ENCODE results near the gene STAG1. TPM values are rescaled to one million over a fixed set of nuclear protein-coding genes. Genes with fewer than 3 reads are reported as not detected.

Gene STAG1
- total and polyA plus RNA-seq, 4 donors: 4.6 to 28.0 (median 16.6) TPM

DNA sequence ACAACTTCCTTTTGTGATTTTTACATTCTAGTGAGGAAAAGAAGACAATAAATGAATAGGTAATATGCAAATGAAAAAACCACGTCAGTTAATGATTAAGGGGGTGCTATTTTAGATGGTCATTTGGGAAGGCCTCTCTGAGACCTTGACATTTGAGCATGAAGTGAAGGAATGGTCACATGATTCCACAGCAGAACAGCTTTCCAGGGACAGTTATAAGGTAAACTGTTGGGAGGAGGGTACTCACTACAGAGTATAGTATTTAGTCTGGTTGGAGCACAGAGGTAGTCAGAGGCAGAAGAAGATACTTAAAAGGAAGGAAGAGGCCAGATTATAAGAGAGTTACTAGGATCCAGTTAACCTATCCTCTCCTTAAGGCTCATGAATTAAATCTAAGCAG is 246.5 kb downstream of the STAG1 start:
- no peak overlapping the region for H3K27ac ChIP-seq (ENCODE audit: low read depth in 1 of 2, low read length in 2 of 2)
- peaks cover 0 to 3% (median under 1%) of the 10 kb centered on the region in 4 donors for H3K4me1 ChIP-seq (ENCODE audit: control insufficient read depth in 4 of 4, insufficient read depth in 4 of 4, low read length in 3 of 4)
- H3K27me3 ChIP-seq (ENCODE audit: control insufficient read depth in 4 of 4, insufficient read depth in 4 of 4, low read length in 3 of 4): no peaks in the 10 kb centered on the region
- TF ChIP-seq YY1 (IDR thresholded peaks at IDR 0.05): no peak
- TF ChIP-seq, protein P1, sequence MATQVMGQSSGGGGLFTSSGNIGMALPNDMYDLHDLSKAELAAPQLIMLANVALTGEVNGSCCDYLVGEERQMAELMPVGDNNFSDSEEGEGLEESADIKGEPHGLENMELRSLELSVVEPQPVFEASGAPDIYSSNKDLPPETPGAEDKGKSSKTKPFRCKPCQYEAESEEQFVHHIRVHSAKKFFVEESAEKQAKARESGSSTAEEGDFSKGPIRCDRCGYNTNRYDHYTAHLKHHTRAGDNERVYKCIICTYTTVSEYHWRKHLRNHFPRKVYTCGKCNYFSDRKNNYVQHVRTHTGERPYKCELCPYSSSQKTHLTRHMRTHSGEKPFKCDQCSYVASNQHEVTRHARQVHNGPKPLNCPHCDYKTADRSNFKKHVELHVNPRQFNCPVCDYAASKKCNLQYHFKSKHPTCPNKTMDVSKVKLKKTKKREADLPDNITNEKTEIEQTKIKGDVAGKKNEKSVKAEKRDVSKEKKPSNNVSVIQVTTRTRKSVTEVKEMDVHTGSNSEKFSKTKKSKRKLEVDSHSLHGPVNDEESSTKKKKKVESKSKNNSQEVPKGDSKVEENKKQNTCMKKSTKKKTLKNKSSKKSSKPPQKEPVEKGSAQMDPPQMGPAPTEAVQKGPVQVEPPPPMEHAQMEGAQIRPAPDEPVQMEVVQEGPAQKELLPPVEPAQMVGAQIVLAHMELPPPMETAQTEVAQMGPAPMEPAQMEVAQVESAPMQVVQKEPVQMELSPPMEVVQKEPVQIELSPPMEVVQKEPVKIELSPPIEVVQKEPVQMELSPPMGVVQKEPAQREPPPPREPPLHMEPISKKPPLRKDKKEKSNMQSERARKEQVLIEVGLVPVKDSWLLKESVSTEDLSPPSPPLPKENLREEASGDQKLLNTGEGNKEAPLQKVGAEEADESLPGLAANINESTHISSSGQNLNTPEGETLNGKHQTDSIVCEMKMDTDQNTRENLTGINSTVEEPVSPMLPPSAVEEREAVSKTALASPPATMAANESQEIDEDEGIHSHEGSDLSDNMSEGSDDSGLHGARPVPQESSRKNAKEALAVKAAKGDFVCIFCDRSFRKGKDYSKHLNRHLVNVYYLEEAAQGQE (IDR thresholded peaks at IDR 0.05): no peak
- TF ChIP-seq FOXA1 (IDR thresholded peaks at IDR 0.05): no peak
- TF ChIP-seq GABPA (IDR thresholded peaks at IDR 0.05 in 1 of 2, conservative IDR thresholded peaks at IDR 0.05 in 1 of 2): no peak
- no peak for TF ChIP-seq JUND (IDR thresholded peaks at IDR 0.05)
- no peak for TF ChIP-seq NR2F2 (IDR thresholded peaks at IDR 0.05)
- TF ChIP-seq SP1 (IDR thresholded peaks at IDR 0.05): no peak
- TF ChIP-seq, protein P2, sequence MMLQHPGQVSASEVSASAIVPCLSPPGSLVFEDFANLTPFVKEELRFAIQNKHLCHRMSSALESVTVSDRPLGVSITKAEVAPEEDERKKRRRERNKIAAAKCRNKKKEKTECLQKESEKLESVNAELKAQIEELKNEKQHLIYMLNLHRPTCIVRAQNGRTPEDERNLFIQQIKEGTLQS (IDR thresholded peaks at IDR 0.05): no peak
- no peak for TF ChIP-seq HNF4A (conservative IDR thresholded peaks at IDR 0.05)
- TF ChIP-seq, protein P3, sequence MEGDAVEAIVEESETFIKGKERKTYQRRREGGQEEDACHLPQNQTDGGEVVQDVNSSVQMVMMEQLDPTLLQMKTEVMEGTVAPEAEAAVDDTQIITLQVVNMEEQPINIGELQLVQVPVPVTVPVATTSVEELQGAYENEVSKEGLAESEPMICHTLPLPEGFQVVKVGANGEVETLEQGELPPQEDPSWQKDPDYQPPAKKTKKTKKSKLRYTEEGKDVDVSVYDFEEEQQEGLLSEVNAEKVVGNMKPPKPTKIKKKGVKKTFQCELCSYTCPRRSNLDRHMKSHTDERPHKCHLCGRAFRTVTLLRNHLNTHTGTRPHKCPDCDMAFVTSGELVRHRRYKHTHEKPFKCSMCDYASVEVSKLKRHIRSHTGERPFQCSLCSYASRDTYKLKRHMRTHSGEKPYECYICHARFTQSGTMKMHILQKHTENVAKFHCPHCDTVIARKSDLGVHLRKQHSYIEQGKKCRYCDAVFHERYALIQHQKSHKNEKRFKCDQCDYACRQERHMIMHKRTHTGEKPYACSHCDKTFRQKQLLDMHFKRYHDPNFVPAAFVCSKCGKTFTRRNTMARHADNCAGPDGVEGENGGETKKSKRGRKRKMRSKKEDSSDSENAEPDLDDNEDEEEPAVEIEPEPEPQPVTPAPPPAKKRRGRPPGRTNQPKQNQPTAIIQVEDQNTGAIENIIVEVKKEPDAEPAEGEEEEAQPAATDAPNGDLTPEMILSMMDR (IDR thresholded peaks at IDR 0.05; ENCODE audit: low read depth, low read length, missing input control): no peak
- TF ChIP-seq RXRA (IDR thresholded peaks at IDR 0.05): no peak
- TF ChIP-seq, protein P4, sequence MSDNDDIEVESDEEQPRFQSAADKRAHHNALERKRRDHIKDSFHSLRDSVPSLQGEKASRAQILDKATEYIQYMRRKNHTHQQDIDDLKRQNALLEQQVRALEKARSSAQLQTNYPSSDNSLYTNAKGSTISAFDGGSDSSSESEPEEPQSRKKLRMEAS (IDR thresholded peaks at IDR 0.05): no peak
- TF ChIP-seq RAD21 (IDR thresholded peaks at IDR 0.05): no peak
- no peak for TF ChIP-seq HNF4G (IDR thresholded peaks at IDR 0.05)
- TF ChIP-seq FOXA2 (IDR thresholded peaks at IDR 0.05): no peak
- H3K9ac ChIP-seq (ENCODE audit: low read depth in 1 of 2, low read length in 2 of 2): no peak overlapping the region
- peaks cover 0 to 8% (median 0%) of the 10 kb centered on the region in 4 donors for H3K36me3 ChIP-seq (ENCODE audit: control insufficient read depth in 4 of 4, insufficient read depth in 3 of 4, low read depth in 1 of 4, low read length in 3 of 4)
- no peaks in the 10 kb centered on the region for H3K9me3 ChIP-seq (ENCODE audit: control insufficient read depth in 4 of 4, low read length in 3 of 4)
- H3K4me3 ChIP-seq (ENCODE audit: low read depth in 1 of 3, low read length in 3 of 3): no peak overlapping the region
- DNase-seq (ENCODE audit: low spot score): no peak
- WGBS: 90% methylated on average over 1 of the region's 1 CpG

DNA sequence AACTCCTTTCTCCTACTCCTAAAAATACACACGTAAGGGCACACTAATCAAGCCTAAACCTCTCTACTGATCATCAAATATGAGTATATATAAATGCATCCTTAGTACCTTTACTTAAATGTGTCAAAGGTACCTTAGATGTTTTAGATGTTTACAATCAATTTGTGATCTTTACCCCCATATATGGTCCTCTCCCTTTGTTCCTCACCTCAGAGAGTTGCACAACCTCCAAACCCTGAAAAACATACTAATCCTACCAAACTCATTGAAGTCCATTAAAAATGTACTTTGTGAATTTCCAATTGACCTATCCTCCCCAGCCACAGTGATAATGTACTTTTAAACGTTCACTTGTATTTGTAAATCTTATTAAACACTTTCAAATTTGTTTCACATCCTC is 249.1 kb downstream of the STAG1 start:
- no peak overlapping the region for H3K9ac ChIP-seq (ENCODE audit: low read depth in 1 of 2, low read length in 2 of 2)
- peaks cover 0 to 8% (median 5%) of the 10 kb centered on the region in 4 donors for H3K36me3 ChIP-seq (ENCODE audit: control insufficient read depth in 4 of 4, insufficient read depth in 3 of 4, low read depth in 1 of 4, low read length in 3 of 4)
- TF ChIP-seq NR2F2 (IDR thresholded peaks at IDR 0.05) (no peak), FOXA1 (IDR thresholded peaks at IDR 0.05) (no peak), FOXA2 (IDR thresholded peaks at IDR 0.05) (no peak), SP1 (IDR thresholded peaks at IDR 0.05) (no peak), RXRA (IDR thresholded peaks at IDR 0.05) (no peak), YY1 (IDR thresholded peaks at IDR 0.05) (no peak), HNF4A (conservative IDR thresholded peaks at IDR 0.05) (no peak), RAD21 (IDR thresholded peaks at IDR 0.05) (no peak), GABPA (IDR thresholded peaks at IDR 0.05 in 1 of 2, conservative IDR thresholded peaks at IDR 0.05 in 1 of 2) (no peak)
- TF ChIP-seq, protein P2 (IDR thresholded peaks at IDR 0.05): no peak
- TF ChIP-seq, protein P3 (IDR thresholded peaks at IDR 0.05; ENCODE audit: low read depth, low read length, missing input control): no peak
- TF ChIP-seq, protein P4 (IDR thresholded peaks at IDR 0.05): no peak
- no peaks in the 10 kb centered on the region for H3K27me3 ChIP-seq (ENCODE audit: control insufficient read depth in 4 of 4, insufficient read depth in 4 of 4, low read length in 3 of 4)
- 73% methylated on average over 2 of the region's 2 CpGs for WGBS
- peaks cover 0 to 2% (median 0%) of the 10 kb centered on the region in 4 donors for H3K4me1 ChIP-seq (ENCODE audit: control insufficient read depth in 4 of 4, insufficient read depth in 4 of 4, low read length in 3 of 4)
- H3K4me3 ChIP-seq (ENCODE audit: low read depth in 1 of 3, low read length in 3 of 3): no peak overlapping the region
- H3K9me3 ChIP-seq (ENCODE audit: control insufficient read depth in 4 of 4, low read length in 3 of 4): no peaks in the 10 kb centered on the region
- DNase-seq (ENCODE audit: low spot score): no peak
- H3K27ac ChIP-seq (ENCODE audit: low read depth in 1 of 2, low read length in 2 of 2): no peak overlapping the region
